ENCODE data around the gene PCDHGB2.
"Not testable (repeated sequence)": the region's sequence is repeated elsewhere in the genome, so short reads cannot be mapped to it uniquely, and the experiment has no call there.

The PCDHGB2 gene

DNA sequence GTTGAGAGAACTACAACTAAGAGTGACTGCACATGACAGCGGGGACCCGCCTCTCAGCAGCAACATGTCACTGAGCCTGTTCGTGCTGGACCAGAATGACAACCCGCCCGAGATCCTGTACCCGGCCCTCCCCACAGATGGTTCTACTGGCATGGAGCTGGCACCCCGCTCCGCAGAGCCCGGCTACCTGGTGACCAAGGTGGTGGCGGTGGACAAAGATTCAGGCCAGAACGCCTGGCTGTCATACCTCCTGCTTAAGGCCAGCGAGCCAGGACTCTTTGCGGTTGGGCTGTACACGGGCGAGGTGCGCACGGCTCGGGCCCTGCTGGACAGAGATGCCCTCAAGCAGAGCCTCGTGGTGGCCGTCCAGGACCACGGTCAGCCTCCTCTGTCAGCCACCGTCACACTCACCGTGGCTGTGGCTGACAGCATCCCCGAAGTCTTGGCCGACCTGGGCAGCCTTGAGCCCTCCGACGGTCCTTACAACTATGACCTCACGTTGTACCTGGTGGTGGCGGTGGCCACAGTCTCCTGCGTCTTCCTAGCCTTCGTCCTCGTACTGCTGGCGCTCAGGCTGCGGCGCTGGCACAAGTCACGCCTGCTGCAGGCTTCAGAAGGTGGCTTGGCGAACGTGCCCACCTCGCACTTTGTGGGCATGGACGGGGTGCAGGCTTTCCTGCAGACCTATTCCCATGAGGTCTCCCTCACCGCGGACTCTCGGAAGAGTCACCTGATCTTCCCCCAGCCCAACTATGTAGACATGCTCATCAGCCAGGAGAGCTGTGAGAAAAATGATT is 24.9 kb downstream of the PCDHGB2 start:
- Histone ChIP-seq H3K9me3 (ENCODE audit: control insufficient read depth in 2 of 2, low read length in 2 of 2) (peaks cover 44 to 73% of the 10 kb centered on the region in 2 donors), H3K9ac (ENCODE audit: low read length in 2 of 2) (no peak overlapping the region), H3K4me3 (ENCODE audit: low read length in 2 of 2) (peak overlapping the region in 1 of 2 donors; percentile 58), H3K4me1 (ENCODE audit: control insufficient read depth, insufficient read depth, low read length) (no peaks in the 10 kb centered on the region), H3K36me3 (ENCODE audit: control insufficient read depth in 2 of 2, insufficient read depth in 2 of 2, low read length in 2 of 2) (peaks cover 0 to 3% of the 10 kb centered on the region in 2 donors), H3K27ac (ENCODE audit: low read length) (no peak overlapping the region), H3K27me3 (ENCODE audit: control insufficient read depth in 1 of 2, insufficient read depth in 2 of 2, low read length in 2 of 2) (no peaks in the 10 kb centered on the region)

DNA sequence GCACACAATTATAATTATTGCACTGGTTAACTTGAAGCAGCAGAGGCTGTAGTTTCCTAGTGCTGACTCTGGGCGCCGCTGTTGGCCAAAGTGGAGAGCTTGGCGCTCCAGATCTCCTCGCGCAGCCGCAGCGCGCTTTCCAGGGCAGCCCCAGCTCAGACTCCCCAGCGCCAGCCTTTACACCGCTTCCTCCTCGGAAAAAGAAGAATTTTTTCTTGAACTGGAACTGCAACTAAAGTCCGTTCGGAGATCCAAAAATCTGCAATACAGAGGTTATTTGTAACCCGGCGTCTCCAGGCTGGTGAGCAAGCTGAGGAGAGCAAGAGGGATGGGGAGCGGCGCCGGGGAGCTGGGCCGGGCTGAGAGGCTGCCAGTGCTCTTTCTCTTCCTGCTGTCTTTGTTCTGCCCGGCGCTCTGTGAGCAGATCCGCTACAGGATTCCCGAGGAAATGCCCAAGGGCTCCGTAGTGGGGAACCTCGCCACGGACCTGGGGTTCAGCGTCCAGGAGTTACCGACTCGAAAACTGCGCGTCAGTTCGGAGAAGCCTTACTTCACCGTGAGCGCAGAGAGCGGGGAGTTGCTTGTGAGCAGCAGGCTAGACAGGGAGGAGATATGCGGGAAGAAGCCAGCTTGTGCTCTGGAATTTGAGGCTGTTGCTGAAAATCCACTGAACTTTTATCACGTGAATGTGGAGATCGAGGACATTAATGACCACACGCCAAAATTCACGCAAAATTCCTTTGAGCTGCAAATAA is 27.9 kb downstream of the PCDHGB2 start, which contains the start of gene PCDHGB4:
TSS of gene PCDHGB4 (plus strand) at position 142 of the 755 bp plus-strand sequence. CDS start at position 329, 187 bp downstream.
- H3K27me3 ChIP-seq (ENCODE audit: control insufficient read depth in 1 of 2, insufficient read depth in 2 of 2, low read length in 2 of 2); H3K4me1 ChIP-seq (ENCODE audit: control insufficient read depth, insufficient read depth, low read length); H3K36me3 ChIP-seq (ENCODE audit: control insufficient read depth in 2 of 2, insufficient read depth in 2 of 2, low read length in 2 of 2); H3K27ac ChIP-seq (ENCODE audit: low read length); H3K9ac ChIP-seq (ENCODE audit: low read length in 2 of 2): not testable (repeated sequence)
- Histone ChIP-seq H3K9me3 (ENCODE audit: control insufficient read depth in 2 of 2, low read length in 2 of 2) (peaks cover 52 to 77% of the 10 kb centered on the region in 2 donors), H3K4me3 (ENCODE audit: low read length in 2 of 2) (peak within 1 kb of the TSS; percentile 29 to 38)

DNA sequence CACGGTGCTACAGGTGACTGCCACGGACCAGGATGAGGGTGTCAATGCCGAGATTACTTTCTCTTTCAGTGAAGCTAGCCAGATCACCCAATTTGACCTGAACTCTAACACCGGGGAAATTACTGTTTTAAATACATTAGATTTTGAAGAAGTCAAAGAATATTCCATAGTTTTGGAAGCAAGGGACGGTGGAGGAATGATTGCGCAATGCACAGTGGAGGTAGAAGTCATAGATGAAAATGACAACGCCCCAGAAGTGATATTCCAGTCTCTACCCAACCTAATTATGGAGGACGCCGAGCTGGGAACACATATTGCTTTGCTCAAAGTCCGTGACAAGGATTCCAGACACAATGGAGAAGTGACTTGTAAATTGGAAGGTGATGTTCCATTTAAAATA is 28.9 kb downstream of the PCDHGB2 start:
- H3K4me1 ChIP-seq (ENCODE audit: control insufficient read depth, insufficient read depth, low read length): no peaks in the 10 kb centered on the region
- peaks cover 0 to 3% of the 10 kb centered on the region in 2 donors for H3K36me3 ChIP-seq (ENCODE audit: control insufficient read depth in 2 of 2, insufficient read depth in 2 of 2, low read length in 2 of 2)
- H3K4me3 ChIP-seq (ENCODE audit: low read length in 2 of 2): peak overlapping the region in 1 of 2 donors; percentile 38
- no peak overlapping the region for H3K9ac ChIP-seq (ENCODE audit: low read length in 2 of 2)
- peaks cover 52 to 77% of the 10 kb centered on the region in 2 donors for H3K9me3 ChIP-seq (ENCODE audit: control insufficient read depth in 2 of 2, low read length in 2 of 2)
- no peak overlapping the region for H3K27ac ChIP-seq (ENCODE audit: low read length)
- peaks cover 0 to 3% of the 10 kb centered on the region in 2 donors for H3K27me3 ChIP-seq (ENCODE audit: control insufficient read depth in 1 of 2, insufficient read depth in 2 of 2, low read length in 2 of 2)

DNA sequence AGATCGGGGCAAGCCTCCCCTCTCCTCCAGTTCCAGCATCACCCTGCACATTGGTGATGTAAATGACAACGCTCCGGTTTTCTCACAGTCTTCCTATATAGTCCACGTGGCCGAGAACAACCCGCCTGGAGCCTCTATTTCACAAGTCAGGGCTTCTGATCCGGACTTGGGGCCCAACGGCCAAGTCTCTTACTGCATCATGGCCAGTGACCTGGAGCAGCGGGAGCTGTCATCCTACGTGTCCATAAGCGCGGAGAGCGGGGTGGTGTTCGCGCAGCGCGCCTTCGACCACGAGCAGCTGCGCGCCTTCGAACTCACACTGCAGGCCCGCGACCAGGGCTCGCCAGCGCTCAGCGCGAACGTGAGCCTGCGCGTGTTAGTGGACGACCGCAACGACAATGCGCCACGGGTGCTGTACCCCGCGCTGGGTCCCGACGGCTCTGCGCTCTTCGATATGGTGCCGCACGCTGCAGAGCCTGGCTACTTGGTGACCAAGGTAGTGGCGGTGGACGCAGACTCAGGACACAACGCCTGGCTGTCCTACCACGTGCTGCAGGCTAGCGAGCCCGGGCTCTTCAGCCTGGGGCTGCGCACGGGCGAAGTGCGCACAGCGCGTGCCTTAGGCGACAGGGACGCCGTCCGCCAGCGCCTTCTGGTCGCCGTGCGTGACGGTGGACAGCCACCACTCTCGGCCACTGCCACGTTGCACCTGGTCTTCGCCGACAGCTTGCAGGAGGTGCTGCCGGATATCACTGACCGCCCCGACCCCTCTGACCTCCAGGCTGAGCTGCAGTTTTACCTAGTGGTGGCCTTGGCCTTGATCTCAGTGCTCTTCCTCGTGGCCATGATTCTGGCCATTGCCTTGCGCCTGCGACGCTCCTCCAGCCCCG is 29.6 kb downstream of the PCDHGB2 start:
- Histone ChIP-seq H3K9me3 (ENCODE audit: control insufficient read depth in 2 of 2, low read length in 2 of 2) (peaks cover 49 to 75% of the 10 kb centered on the region in 2 donors), H3K27ac (ENCODE audit: low read length) (no peak overlapping the region), H3K4me1 (ENCODE audit: control insufficient read depth, insufficient read depth, low read length) (no peaks in the 10 kb centered on the region), H3K36me3 (ENCODE audit: control insufficient read depth in 2 of 2, insufficient read depth in 2 of 2, low read length in 2 of 2) (peaks cover 0 to 3% of the 10 kb centered on the region in 2 donors), H3K27me3 (ENCODE audit: control insufficient read depth in 1 of 2, insufficient read depth in 2 of 2, low read length in 2 of 2) (peaks cover 0 to 3% of the 10 kb centered on the region in 2 donors), H3K4me3 (ENCODE audit: low read length in 2 of 2) (peak overlapping the region; percentile 29 to 38), H3K9ac (ENCODE audit: low read length in 2 of 2) (no peak overlapping the region)

DNA sequence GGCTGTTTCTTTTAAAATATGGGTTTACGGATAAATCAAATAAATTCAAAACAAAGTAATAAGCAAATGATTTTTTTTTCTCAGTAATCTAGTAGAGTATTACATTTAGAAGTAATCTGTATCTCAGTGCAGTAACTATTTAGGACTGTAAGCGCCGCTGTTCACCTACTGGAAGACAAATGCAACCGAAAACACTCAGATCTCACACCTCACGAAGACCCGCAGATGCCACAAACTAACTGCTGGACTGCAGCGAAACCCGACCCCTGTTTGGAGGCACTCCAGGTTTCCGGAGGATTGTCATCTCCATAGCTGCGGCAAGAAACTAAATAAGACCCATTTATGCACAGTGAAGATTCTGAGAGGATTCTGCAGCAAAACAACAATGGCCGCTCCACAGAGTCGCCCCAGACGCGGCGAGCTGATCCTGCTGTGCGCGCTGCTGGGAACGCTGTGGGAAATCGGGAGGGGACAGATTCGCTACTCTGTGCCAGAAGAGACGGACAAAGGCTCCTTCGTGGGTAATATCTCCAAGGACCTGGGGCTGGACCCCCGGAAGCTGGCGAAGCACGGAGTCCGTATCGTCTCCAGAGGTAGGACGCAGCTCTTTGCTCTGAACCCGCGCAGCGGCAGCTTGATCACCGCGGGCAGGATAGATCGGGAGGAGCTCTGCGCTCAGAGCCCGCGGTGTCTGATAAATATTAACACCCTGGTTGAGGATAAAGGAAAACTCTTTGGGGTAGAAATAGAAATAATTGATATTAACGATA is 32.8 kb downstream of the PCDHGB2 start, which contains the start of gene PCDHGA8:
TSS of gene PCDHGA8 (plus strand) at position 205 of the 770 bp plus-strand sequence. CDS start at position 386, 181 bp downstream.
- no peak within 1 kb of the TSS for H3K9ac ChIP-seq (ENCODE audit: low read length in 2 of 2)
- H3K36me3 ChIP-seq (ENCODE audit: control insufficient read depth in 2 of 2, insufficient read depth in 2 of 2, low read length in 2 of 2): peaks cover 2 to 3% of the 10 kb centered on the region in 2 donors
- peaks cover 37 to 75% of the 10 kb centered on the region in 2 donors for H3K9me3 ChIP-seq (ENCODE audit: control insufficient read depth in 2 of 2, low read length in 2 of 2)
- peak within 1 kb of the TSS; percentile 15 to 37 for H3K4me3 ChIP-seq (ENCODE audit: low read length in 2 of 2)
- H3K27ac ChIP-seq (ENCODE audit: low read length): no peak within 1 kb of the TSS
- H3K4me1 ChIP-seq (ENCODE audit: control insufficient read depth, insufficient read depth, low read length): no peaks in the 10 kb centered on the region
- H3K27me3 ChIP-seq (ENCODE audit: control insufficient read depth in 1 of 2, insufficient read depth in 2 of 2, low read length in 2 of 2): peaks cover 0 to 3% of the 10 kb centered on the region in 2 donors

DNA sequence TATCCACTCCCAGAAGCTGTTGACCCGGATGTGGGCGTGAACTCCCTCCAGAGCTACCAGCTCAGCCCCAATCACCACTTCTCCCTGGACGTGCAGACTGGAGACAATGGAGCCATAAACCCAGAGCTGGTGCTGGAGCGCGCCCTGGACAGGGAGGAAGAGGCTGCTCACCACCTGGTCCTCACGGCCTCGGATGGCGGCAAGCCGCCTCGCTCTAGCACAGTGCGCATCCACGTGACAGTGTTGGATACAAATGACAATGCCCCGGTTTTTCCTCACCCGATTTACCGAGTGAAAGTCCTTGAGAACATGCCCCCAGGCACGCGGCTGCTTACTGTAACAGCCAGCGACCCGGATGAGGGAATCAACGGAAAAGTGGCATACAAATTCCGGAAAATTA is 33.5 kb downstream of the PCDHGB2 start:
- H3K4me1 ChIP-seq (ENCODE audit: control insufficient read depth, insufficient read depth, low read length): no peaks in the 10 kb centered on the region
- H3K9ac ChIP-seq (ENCODE audit: low read length in 2 of 2): no peak overlapping the region
- peak overlapping the region in 1 of 2 donors; percentile 31 for H3K4me3 ChIP-seq (ENCODE audit: low read length in 2 of 2)
- H3K27me3 ChIP-seq (ENCODE audit: control insufficient read depth in 1 of 2, insufficient read depth in 2 of 2, low read length in 2 of 2): peaks cover 0 to 3% of the 10 kb centered on the region in 2 donors
- H3K27ac ChIP-seq (ENCODE audit: low read length): no peak overlapping the region
- H3K36me3 ChIP-seq (ENCODE audit: control insufficient read depth in 2 of 2, insufficient read depth in 2 of 2, low read length in 2 of 2): peaks cover 2 to 3% of the 10 kb centered on the region in 2 donors
- H3K9me3 ChIP-seq (ENCODE audit: control insufficient read depth in 2 of 2, low read length in 2 of 2): peaks cover 35 to 76% of the 10 kb centered on the region in 2 donors

DNA sequence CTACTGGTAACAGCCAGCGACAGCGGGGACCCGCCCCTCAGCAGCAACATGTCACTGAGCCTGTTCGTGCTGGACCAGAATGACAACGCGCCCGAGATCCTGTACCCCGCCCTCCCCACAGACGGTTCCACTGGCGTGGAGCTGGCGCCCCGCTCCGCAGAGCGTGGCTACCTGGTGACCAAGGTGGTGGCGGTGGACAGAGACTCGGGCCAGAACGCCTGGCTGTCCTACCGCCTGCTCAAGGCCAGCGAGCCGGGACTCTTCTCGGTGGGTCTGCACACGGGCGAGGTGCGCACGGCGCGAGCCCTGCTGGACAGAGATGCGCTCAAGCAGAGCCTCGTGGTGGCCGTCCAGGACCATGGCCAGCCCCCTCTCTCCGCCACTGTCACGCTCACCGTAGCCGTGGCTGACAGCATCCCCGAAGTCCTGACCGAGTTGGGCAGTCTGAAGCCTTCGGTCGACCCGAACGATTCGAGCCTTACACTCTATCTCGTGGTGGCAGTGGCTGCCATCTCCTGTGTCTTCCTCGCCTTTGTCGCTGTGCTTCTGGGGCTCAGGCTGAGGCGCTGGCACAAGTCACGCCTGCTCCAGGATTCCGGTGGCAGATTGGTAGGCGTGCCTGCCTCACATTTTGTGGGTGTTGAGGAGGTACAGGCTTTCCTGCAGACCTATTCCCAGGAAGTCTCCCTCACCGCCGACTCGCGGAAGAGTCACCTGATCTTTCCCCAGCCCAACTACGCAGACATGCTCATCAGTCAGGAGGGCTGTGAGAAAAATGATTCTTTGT is 34.8 kb downstream of the PCDHGB2 start:
- not testable (repeated sequence) for H3K36me3 ChIP-seq (ENCODE audit: control insufficient read depth in 2 of 2, insufficient read depth in 2 of 2, low read length in 2 of 2); H3K4me1 ChIP-seq (ENCODE audit: control insufficient read depth, insufficient read depth, low read length); H3K4me3 ChIP-seq (ENCODE audit: low read length in 2 of 2); H3K9ac ChIP-seq (ENCODE audit: low read length in 2 of 2); H3K27ac ChIP-seq (ENCODE audit: low read length); H3K27me3 ChIP-seq (ENCODE audit: control insufficient read depth in 1 of 2, insufficient read depth in 2 of 2, low read length in 2 of 2)
- H3K9me3 ChIP-seq (ENCODE audit: control insufficient read depth in 2 of 2, low read length in 2 of 2): peaks cover 32 to 76% of the 10 kb centered on the region in 2 donors

DNA sequence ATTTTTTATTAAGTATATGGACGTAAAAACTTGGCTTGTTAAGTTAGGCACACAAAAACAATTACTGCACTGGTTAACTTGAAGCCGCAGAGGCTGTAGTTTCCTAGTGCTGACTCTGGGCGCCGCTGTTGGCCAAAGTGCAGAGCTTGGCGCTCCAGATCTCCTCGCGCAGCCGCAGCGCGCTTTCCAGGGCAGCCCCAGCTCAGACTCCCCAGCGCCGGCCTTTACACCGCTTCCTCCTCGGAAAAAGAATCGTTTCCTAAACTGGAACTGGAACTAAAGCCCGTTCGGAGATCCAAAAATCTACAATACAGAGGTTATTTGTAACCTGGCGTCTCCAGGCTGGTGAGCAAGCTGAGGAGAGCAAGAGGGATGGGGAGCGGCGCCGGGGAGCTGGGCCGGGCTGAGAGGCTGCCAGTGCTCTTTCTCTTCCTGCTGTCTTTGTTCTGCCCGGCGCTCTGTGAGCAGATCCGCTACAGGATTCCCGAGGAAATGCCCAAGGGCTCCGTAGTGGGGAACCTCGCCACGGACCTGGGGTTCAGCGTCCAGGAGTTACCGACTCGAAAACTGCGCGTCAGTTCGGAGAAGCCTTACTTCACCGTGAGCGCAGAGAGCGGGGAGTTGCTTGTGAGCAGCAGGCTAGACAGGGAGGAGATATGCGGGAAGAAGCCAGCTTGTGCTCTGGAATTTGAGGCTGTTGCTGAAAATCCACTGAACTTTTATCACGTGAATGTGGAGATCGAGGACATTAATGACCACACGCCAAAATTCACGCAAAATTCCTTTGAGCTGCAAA is 38.2 kb downstream of the PCDHGB2 start, which contains the start of gene PCDHGB5:
TSS of gene PCDHGB5 (plus strand) at position 192 of the 796 bp plus-strand sequence. CDS start at position 373, 181 bp downstream.
- not testable (repeated sequence) for H3K4me1 ChIP-seq (ENCODE audit: control insufficient read depth, insufficient read depth, low read length); H3K9ac ChIP-seq (ENCODE audit: low read length in 2 of 2); H3K36me3 ChIP-seq (ENCODE audit: control insufficient read depth in 2 of 2, insufficient read depth in 2 of 2, low read length in 2 of 2); H3K27me3 ChIP-seq (ENCODE audit: control insufficient read depth in 1 of 2, insufficient read depth in 2 of 2, low read length in 2 of 2); H3K27ac ChIP-seq (ENCODE audit: low read length)
- Histone ChIP-seq H3K4me3 (ENCODE audit: low read length in 2 of 2) (peak within 1 kb of the TSS; percentile 55 to 62), H3K9me3 (ENCODE audit: control insufficient read depth in 2 of 2, low read length in 2 of 2) (peaks cover 18 to 71% of the 10 kb centered on the region in 2 donors)
